Naive thymus-derived CD4-positive, alpha-beta T cell (primary cell): Measurements from ENCODE around the gene PLCH2. TPM values are rescaled to one million over a fixed set of nuclear protein-coding genes. Genes with fewer than 3 reads are reported as not detected.

Source experiments
- ATAC-seq: fragments of 150-1000 bp; cut with Tn5 transposase; 2 replicates; pipeline ENCODE4 v1.10.0; 2021; ENCODE audit warnings: mild to moderate bottlenecking, moderate library complexity
- CTCF ChIA-PET: fragments of 350-600 bp; sonication (Branson Sonifier 250); formaldehyde crosslinking; loops from one replicate; lab custom pipeline; 2021; ENCODE audit warnings: antibody characterized with exemption; lab: Charles Lee
- POLR2A ChIA-PET: fragments of 350-600 bp; sonication (Branson Sonifier 250); formaldehyde crosslinking; loops from one replicate; lab custom pipeline; 2021; ENCODE audit warnings: antibody characterized with exemption, inconsistent platforms; lab: Charles Lee
- DNase-seq, 9 donors: peaks; one replicate each; pipeline versions ENCODE4 v3.0.0 to v3.0.0-alpha.2; 2020 to 2022; ENCODE audit warnings: mixed read lengths in 1 of 9
- H3K27ac ChIP-seq: one replicate; pipeline ENCODE4 v1.7.0; 2013; ENCODE audit warnings: mild to moderate bottlenecking, low read depth, low read length, moderate library complexity
- H3K27me3 ChIP-seq, 2 donors: one replicate each; pipeline ENCODE4 v1.7.0; 2013; ENCODE audit warnings: low read length in 2 of 2, mild to moderate bottlenecking in 2 of 2, moderate library complexity in 2 of 2; ENCODE audit not compliant: control insufficient read depth in 2 of 2, insufficient read depth in 2 of 2
- H3K36me3 ChIP-seq, 3 experiments: 1 replicate in 2 of 3; 2 replicates in 1 of 3; pipeline ENCODE4 v1.7.0; 2013; ENCODE audit warnings: low read length in 3 of 3, mild to moderate bottlenecking in 3 of 3, moderate library complexity in 1 of 3; ENCODE audit not compliant: insufficient read depth in 3 of 3, control insufficient read depth in 2 of 3
- H3K4me1 ChIP-seq, 2 donors: one replicate each; pipeline ENCODE4 v1.7.0; 2013; ENCODE audit warnings: low read length in 2 of 2, mild to moderate bottlenecking in 2 of 2, moderate library complexity in 1 of 2; ENCODE audit not compliant: control insufficient read depth in 2 of 2, insufficient read depth in 2 of 2
- H3K4me3 ChIP-seq: 2 replicates; pipeline ENCODE4 v1.7.0; 2013; ENCODE audit warnings: mild to moderate bottlenecking, low read length
- H3K9me3 ChIP-seq, 3 experiments: 1 replicate in 2 of 3; 2 replicates in 1 of 3; pipeline ENCODE4 v1.7.0; 2013; ENCODE audit warnings: low read length in 3 of 3; ENCODE audit not compliant: control insufficient read depth in 2 of 3
- H3K27ac Mint-ChIP-seq, 9 donors: one replicate each; pipeline ENCODE4 v1.8.0; 2020 to 2022; ENCODE audit warnings: mixed read lengths in 9 of 9, mild to moderate bottlenecking in 8 of 9, moderate library complexity in 5 of 9, inconsistent platforms in 2 of 9
- H3K27me3 Mint-ChIP-seq, 5 donors: one replicate each; pipeline ENCODE4 v1.8.0; 2021 to 2022; ENCODE audit warnings: mixed read lengths in 5 of 5, mild to moderate bottlenecking in 1 of 5
- H3K36me3 Mint-ChIP-seq, 5 donors: one replicate each; pipeline ENCODE4 v1.8.0; 2020 to 2022; ENCODE audit warnings: mixed read lengths in 5 of 5, mild to moderate bottlenecking in 3 of 5, inconsistent platforms in 1 of 5
- H3K4me1 Mint-ChIP-seq, 7 donors: one replicate each; pipeline ENCODE4 v1.8.0; 2020 to 2022; ENCODE audit warnings: mixed read lengths in 7 of 7, mild to moderate bottlenecking in 3 of 7, inconsistent platforms in 1 of 7
- H3K4me3 Mint-ChIP-seq, 10 donors: one replicate each; pipeline ENCODE4 v1.8.0; 2020 to 2022; ENCODE audit warnings: mild to moderate bottlenecking in 10 of 10, mixed read lengths in 10 of 10, moderate library complexity in 6 of 10, inconsistent platforms in 2 of 10
- H3K9me3 Mint-ChIP-seq, 11 donors: one replicate each; pipeline ENCODE4 v1.8.0; 2020 to 2022; ENCODE audit warnings: mixed read lengths in 11 of 11, mild to moderate bottlenecking in 4 of 11, inconsistent platforms in 1 of 11, moderate library complexity in 1 of 11
- intact Hi-C, 2 donors: fragments of 100-400 bp; cut with micrococcal nuclease; formaldehyde crosslinking; loops; one replicate each; pipeline ENCODE4 v1.15.1; 2023
- polyA plus RNA-seq, 2 donors: library from polyadenylated mRNA; unstranded; fragments of 300-500 nt; fragmentation: Illumina TruSeq; gene quantifications; one replicate each; pipeline ENCODE4 v1.2.3, GENCODE V29; 2021
- total RNA-seq, 6 experiments: library from RNA in 5 of 6; stranded (reverse) in 5 of 6; gene quantifications; 1 replicate in 5 of 6; 2 replicates in 1 of 6; pipeline ENCODE4 v1.2.3 and lab custom pipeline; 2021 to 2026

PLCH2 gene
- total and polyA plus RNA-seq, 7 experiments from 2014 or later, result 0.11 to 37.4 (median 11.8) TPM

DNA sequence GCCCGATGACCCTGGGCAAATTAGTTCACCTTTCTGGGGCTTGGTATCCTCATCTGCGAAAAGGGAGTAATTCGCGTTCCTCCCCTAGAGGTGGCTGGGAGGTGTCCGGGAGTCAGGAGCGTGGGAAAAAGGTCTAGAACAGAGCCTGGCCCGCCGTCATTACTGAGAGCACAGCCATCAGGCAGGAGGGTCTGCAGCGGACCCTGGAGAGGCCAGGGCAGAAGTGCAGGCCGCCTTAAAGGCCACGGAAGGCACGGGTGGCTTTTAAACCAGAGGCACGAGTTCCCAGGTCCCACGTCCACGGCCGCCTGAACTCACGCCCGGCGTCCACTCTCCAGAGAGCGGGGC is 49.5 kb downstream of the PLCH2 start:
- peak overlapping the region; percentile 65 for H3K4me3 ChIP-seq
- H3K4me1 ChIP-seq, result peaks cover 38 to 41% of the 10 kb centered on the region in 2 donors
- CTCF ChIA-PET, result interaction anchor here (1.4 to 2.3 kb wide), 2 partner anchors 22 kb away, joined by 9 to 30 read pairs; no protein-coding TSS in a partner anchor

DNA sequence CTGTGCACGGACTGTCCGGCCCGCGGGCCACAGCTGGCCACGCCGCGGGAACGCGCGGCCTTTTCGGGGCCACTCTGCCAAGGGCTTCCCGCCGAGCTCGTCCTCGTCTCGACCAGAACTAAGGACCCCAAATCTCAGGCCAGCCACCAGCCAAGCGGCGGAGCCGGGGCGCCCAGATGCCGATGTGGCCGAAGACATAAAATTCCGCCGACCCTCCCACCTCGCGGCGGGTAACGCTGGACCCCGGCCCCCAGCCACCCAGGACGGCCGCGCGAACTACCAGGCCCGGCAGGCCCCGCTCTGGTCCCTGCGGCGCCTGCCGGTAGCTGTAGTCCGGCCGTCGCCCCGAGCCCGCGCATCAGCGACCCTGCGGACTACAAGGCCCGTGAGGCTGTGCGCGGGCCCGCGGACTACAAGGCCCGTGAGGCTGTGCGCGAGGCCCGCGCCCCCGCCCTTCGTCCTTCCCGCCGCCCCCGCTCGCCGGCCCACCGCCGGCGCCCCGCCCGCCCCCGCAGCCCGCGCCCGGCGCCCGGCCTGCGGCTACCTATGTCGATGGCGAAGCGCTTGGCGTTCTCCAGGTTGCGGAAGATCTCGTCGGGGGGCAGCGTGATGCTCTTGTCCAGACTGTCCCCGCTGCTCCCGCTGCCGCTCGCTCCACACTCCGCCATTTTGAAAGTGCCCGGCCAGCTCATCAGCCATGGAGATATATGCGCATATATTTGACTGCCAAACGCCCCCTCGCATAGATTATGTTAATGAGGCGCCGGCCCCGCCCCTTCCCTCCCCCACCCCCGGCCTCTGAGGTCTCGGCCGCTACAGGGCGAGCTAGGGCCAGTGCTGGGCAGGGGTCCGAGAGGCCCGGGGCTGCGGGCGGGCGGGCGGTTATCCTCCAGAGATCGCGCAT is 50.1 kb downstream of the PLCH2 start, which contains the start of gene PANK4:
PANK4 (minus strand) TSS at position 677 of the 904 bp plus-strand sequence; CDS start at position 668, 9 bp downstream.
- POLR2A ChIA-PET, result interaction anchor here (0.7 to 13.2 kb wide), 13 partner anchors 9 to 393 kb away, joined by 3 to 294 read pairs (median 6); partner anchors contain the start of genes MORN1, PRXL2B, RER1 and TNFRSF14
- Histone ChIP-seq H3K4me1 (peaks cover 44 to 47% of the 10 kb centered on the region in 2 donors), H3K27ac (peak within 1 kb of the TSS; percentile 81), H3K27me3 (peaks cover 4 to 7% of the 10 kb centered on the region in 2 donors), H3K9me3 (no peaks in the 10 kb centered on the region), H3K36me3 (peaks cover 0 to 12% (median 6%) of the 10 kb centered on the region in 3 experiments), H3K4me3 (peak within 1 kb of the TSS; percentile 65)
- no peaks in the 10 kb centered on the region for H3K9me3 Mint-ChIP-seq
- H3K4me3 Mint-ChIP-seq, result peak within 1 kb of the TSS; percentile 88 to 100 (median 94)
- DNase-seq, result peak; percentile 80 to 90 (median 89)
- CTCF ChIA-PET, result interaction anchor here (0.6 to 1.7 kb wide), 4 partner anchors 18 to 138 kb away, joined by 3 to 9 read pairs (median 3); no protein-coding TSS in a partner anchor
- H3K4me1 Mint-ChIP-seq, result peaks cover 32 to 57% (median 44%) of the 10 kb centered on the region in 7 donors
- peaks cover 0 to 4% (median under 1%) of the 10 kb centered on the region in 5 donors for H3K36me3 Mint-ChIP-seq
- H3K27ac Mint-ChIP-seq, result peak within 1 kb of the TSS; percentile 87 to 98 (median 96)
- intact Hi-C loops, result loop anchor here (1.0 to 10.0 kb wide), 17 partner anchors 21 to 1375 kb away; partner anchors contain the start of genes MORN1 (in 2 of the 2), PEX10 (in 2 of the 2), PRXL2B (in 2 of the 2) and RER1 (in 2 of the 2)
- peak; percentile 95 for ATAC-seq
- H3K27me3 Mint-ChIP-seq, result peaks cover 0 to 27% (median 0%) of the 10 kb centered on the region in 5 donors

More for the DNA sequence above, 49.5 kb downstream of the PLCH2 start:
- peak overlapping the region; percentile 88 to 100 (median 94) for H3K4me3 Mint-ChIP-seq
- H3K27me3 ChIP-seq, result peaks cover 0 to under 1% of the 10 kb centered on the region in 2 donors
- H3K27me3 Mint-ChIP-seq, result peaks cover 0 to 20% (median 0%) of the 10 kb centered on the region in 5 donors
- peak overlapping the region; percentile 81 for H3K27ac ChIP-seq
- ATAC-seq, result no peak
- H3K9me3 Mint-ChIP-seq, result no peaks in the 10 kb centered on the region
- peaks cover 0 to 6% (median 4%) of the 10 kb centered on the region in 5 donors for H3K36me3 Mint-ChIP-seq
- peak overlapping the region; percentile 70 to 98 (median 89) for H3K27ac Mint-ChIP-seq
- intact Hi-C loops, result loop anchor here (5.0 to 10.0 kb wide), 4 partner anchors 231 to 1099 kb away; partner anchors contain the start of genes CALML6 (in 1 of the 2), NADK (in 1 of the 2), TMEM52 (in 1 of the 2) and TPRG1L (in 1 of the 2)
- H3K36me3 ChIP-seq, result peaks cover 0 to 18% (median 6%) of the 10 kb centered on the region in 3 experiments
- no peaks in the 10 kb centered on the region for H3K9me3 ChIP-seq
- POLR2A ChIA-PET, result interaction anchor here (0.9 to 13.2 kb wide), 13 partner anchors 10 to 392 kb away, joined by 3 to 294 read pairs (median 6); partner anchors contain the start of genes MORN1, PRXL2B, RER1 and TNFRSF14
- H3K4me1 Mint-ChIP-seq, result peaks cover 29 to 52% (median 44%) of the 10 kb centered on the region in 7 donors
- no peak for DNase-seq

DNA sequence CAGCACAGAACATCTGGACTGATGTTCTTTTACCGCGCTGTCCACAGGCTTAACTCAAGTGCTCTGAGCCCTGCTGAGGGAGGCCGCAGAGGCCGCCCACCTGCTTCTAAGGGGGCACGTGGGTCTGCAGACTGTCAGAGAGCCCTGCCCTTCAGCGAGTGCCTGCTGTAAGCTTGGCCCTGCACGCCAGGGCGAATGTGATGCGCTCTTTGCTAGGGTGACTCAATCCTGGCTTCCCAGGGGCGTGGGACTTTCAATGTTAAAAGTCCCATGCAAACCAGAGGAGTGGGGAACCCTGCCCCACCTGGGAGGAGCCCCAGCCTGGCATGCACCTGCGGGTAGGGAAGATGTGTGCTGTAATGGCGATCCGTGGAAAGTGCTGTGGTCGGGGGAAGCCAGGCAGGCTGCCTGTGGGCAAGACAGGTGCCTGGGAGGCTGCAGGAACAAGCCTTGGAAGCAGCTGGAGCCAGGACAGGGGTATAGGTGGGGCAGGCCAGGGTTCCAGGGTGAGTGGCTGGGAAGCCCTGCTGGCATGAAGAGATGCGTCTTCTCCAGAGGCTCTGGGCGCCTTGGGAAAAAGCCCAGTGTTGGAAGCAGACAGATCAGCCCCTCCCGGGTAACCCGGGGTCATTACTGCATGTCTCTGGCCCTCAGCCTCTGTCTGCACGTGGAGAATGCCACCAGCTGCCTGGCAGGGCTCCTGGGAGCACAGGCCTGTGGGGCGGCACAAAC is 50.9 kb downstream of the PLCH2 start:
- Mint-ChIP-seq H3K4me1 (peaks cover 32 to 54% (median 44%) of the 10 kb centered on the region in 7 donors), H3K27me3 (peaks cover 0 to 34% (median 0%) of the 10 kb centered on the region in 5 donors), H3K27ac (peak overlapping the region in 6 of 9 donors; percentile 5 to 97 (median 78)), H3K9me3 (no peaks in the 10 kb centered on the region), H3K36me3 (peaks cover 0 to 4% (median 0%) of the 10 kb centered on the region in 5 donors), H3K4me3 (peak overlapping the region; percentile 13 to 100 (median 76))
- H3K9me3 ChIP-seq, result no peaks in the 10 kb centered on the region
- peaks cover 4 to 10% of the 10 kb centered on the region in 2 donors for H3K27me3 ChIP-seq
- H3K27ac ChIP-seq, result peak overlapping the region; percentile 76
- H3K4me1 ChIP-seq, result peaks cover 44 to 47% of the 10 kb centered on the region in 2 donors
- DNase-seq (peak in 1 of 9 donors; percentile 72), ATAC-seq (no peak)
- peak overlapping the region; percentile 29 for H3K4me3 ChIP-seq
- ChIA-PET CTCF (interaction anchor here (1.1 to 1.7 kb wide), 3 partner anchors 17 to 58 kb away, joined by 3 to 9 read pairs (median 3); no protein-coding TSS in a partner anchor), POLR2A (interaction anchor here (1.6 to 13.2 kb wide), 5 partner anchors 17 to 337 kb away, joined by 6 to 294 read pairs (median 7); partner anchors contain the start of gene PRXL2B)
- intact Hi-C loops, result loop anchor here (1.0 to 10.0 kb wide), 17 partner anchors 20 to 1374 kb away; partner anchors contain the start of genes MORN1 (in 2 of the 2), PEX10 (in 2 of the 2), PRXL2B (in 2 of the 2) and RER1 (in 2 of the 2)
- H3K36me3 ChIP-seq, result peaks cover 0 to 4% (median 0%) of the 10 kb centered on the region in 3 experiments

DNA sequence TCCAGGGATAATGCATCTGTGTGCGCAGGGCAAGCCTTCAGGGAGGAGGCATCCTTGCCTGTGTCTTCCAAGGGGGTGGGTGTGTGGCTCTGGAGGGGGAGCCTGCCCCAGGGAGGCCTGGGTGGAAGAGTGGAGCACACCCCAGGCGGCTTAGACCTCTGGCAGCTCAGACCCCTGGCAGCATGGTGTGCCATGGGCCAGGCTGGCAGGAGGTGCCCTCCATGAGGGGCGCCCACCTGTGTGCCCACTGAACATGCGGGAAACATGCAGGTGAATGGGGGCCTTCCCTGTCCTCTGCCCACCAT is 51.4 kb downstream of the PLCH2 start:
- ATAC-seq, result no peak
- Mint-ChIP-seq H3K27me3 (peaks cover 0 to 36% (median 0%) of the 10 kb centered on the region in 5 donors), H3K9me3 (no peaks in the 10 kb centered on the region), H3K27ac (peak overlapping the region in 1 of 9 donors; percentile 87), H3K4me1 (peaks cover 31 to 50% (median 41%) of the 10 kb centered on the region in 7 donors), H3K4me3 (peak overlapping the region in 6 of 10 donors; percentile 13 to 100 (median 90)), H3K36me3 (peaks cover 0 to 4% (median 0%) of the 10 kb centered on the region in 5 donors)
- peaks cover 0 to 4% (median 0%) of the 10 kb centered on the region in 3 experiments for H3K36me3 ChIP-seq
- DNase-seq, result no peak
- no peak overlapping the region for H3K27ac ChIP-seq
- H3K27me3 ChIP-seq, result peaks cover 4 to 10% of the 10 kb centered on the region in 2 donors
- no peaks in the 10 kb centered on the region for H3K9me3 ChIP-seq
- ChIA-PET CTCF (interaction anchor here (1.7 kb wide), 1 partner anchor 17 kb away, joined by 3 read pairs; no protein-coding TSS in a partner anchor), POLR2A (interaction anchor here (13.2 kb wide), 1 partner anchor 17 kb away, joined by 294 read pairs; no protein-coding TSS in a partner anchor)
- no peak overlapping the region for H3K4me3 ChIP-seq
- intact Hi-C loops, result loop anchor here (2.0 to 10.0 kb wide), 6 partner anchors 233 to 1373 kb away; partner anchors contain the start of genes C1orf174 (in 1 of the 2), CALML6 (in 1 of the 2), NADK (in 1 of the 2) and TMEM52 (in 1 of the 2)
- peaks cover 44 to 46% of the 10 kb centered on the region in 2 donors for H3K4me1 ChIP-seq

DNA sequence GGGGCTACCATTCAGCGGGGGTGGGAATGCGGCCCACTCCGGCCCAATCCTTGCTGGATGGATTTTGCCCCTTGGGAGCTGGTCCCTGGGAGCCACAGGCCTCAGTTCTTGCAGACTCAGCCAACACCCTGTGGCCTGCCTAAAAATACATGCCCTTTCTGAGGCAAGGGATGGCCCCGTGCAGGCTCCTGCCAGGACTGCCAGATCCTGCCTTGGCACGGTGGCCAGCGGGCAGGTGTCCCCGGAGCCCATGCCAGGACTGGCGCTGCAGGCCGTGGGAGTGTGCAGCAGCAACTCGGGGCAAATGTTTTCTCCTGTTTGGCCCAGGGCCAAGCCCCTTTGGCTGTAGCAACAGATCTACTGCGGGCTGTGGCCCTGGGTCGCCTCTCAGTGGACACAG is 51.9 kb downstream of the PLCH2 start:
- Histone ChIP-seq H3K4me3 (no peak overlapping the region), H3K27ac (no peak overlapping the region), H3K9me3 (no peaks in the 10 kb centered on the region), H3K27me3 (peaks cover 4 to 10% of the 10 kb centered on the region in 2 donors), H3K4me1 (peaks cover 39 to 41% of the 10 kb centered on the region in 2 donors), H3K36me3 (peaks cover 0 to 4% (median 0%) of the 10 kb centered on the region in 3 experiments)
- intact Hi-C loops, result loop anchor here (5.0 to 10.0 kb wide), 4 partner anchors 233 to 1097 kb away; partner anchors contain the start of genes CALML6 (in 1 of the 2), NADK (in 1 of the 2), TMEM52 (in 1 of the 2) and TPRG1L (in 1 of the 2)
- Mint-ChIP-seq H3K27ac (no peak overlapping the region), H3K9me3 (no peaks in the 10 kb centered on the region), H3K4me1 (peaks cover 26 to 45% (median 36%) of the 10 kb centered on the region in 7 donors), H3K36me3 (peaks cover 0 to 4% (median 0%) of the 10 kb centered on the region in 5 donors), H3K4me3 (peak overlapping the region in 4 of 10 donors; percentile 9 to 93 (median 70)), H3K27me3 (peaks cover 0 to 36% (median 0%) of the 10 kb centered on the region in 5 donors)
- CTCF ChIA-PET, result no interaction called here
- no peak for ATAC-seq
- DNase-seq, result no peak
- POLR2A ChIA-PET, result interaction anchor here (13.2 kb wide), 1 partner anchor 16 kb away, joined by 294 read pairs; no protein-coding TSS in a partner anchor
